Measurements from ENCODE around the gene STRN4. TPM values are rescaled to one million over a fixed set of nuclear protein-coding genes. Genes with fewer than 3 reads are reported as not detected.

The STRN4 gene
- total RNA-seq, 4 donors from 2014 or later, result 55.1 to 109 (median 81.8) TPM

DNA sequence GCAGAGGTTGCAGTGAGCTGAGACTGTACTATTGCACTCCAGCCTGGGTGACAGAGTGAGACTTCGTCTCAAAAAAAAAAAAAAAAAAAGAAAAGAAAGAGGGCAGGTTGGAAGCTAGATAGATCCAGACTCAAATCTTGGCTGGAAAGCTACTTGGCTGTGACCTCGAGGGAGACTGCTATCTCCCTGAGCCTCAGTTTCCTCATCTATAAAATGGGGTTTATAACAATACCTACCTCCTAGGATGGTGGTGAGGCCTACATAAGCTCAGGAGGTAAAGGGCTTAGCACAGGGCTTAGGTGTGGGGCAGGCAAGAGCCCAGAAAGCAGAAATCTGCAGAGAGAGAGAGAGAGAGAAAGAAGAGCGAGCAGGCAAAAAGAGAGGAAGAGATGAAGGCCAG lies 61.1 kb downstream of the STRN4 start:
- TF ChIP-seq, protein P1, sequence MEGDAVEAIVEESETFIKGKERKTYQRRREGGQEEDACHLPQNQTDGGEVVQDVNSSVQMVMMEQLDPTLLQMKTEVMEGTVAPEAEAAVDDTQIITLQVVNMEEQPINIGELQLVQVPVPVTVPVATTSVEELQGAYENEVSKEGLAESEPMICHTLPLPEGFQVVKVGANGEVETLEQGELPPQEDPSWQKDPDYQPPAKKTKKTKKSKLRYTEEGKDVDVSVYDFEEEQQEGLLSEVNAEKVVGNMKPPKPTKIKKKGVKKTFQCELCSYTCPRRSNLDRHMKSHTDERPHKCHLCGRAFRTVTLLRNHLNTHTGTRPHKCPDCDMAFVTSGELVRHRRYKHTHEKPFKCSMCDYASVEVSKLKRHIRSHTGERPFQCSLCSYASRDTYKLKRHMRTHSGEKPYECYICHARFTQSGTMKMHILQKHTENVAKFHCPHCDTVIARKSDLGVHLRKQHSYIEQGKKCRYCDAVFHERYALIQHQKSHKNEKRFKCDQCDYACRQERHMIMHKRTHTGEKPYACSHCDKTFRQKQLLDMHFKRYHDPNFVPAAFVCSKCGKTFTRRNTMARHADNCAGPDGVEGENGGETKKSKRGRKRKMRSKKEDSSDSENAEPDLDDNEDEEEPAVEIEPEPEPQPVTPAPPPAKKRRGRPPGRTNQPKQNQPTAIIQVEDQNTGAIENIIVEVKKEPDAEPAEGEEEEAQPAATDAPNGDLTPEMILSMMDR (IDR thresholded peaks at IDR 0.05), result no peak
- no peak for TF ChIP-seq POLR2A (IDR thresholded peaks at IDR 0.05)
- intact Hi-C loops (cut with DNase I; ENCODE audit: low total_unique reads), result no loop called here
- no peak overlapping the region for H3K27ac ChIP-seq
- H3K36me3 ChIP-seq, result no peaks in the 10 kb centered on the region
- no peaks in the 10 kb centered on the region for H3K27me3 ChIP-seq
- no peaks in the 10 kb centered on the region for H3K9me3 ChIP-seq
- DNase-seq, result no peak
- H3K4me3 ChIP-seq, result no peak overlapping the region
- H3K4me1 ChIP-seq, result no peaks in the 10 kb centered on the region

DNA sequence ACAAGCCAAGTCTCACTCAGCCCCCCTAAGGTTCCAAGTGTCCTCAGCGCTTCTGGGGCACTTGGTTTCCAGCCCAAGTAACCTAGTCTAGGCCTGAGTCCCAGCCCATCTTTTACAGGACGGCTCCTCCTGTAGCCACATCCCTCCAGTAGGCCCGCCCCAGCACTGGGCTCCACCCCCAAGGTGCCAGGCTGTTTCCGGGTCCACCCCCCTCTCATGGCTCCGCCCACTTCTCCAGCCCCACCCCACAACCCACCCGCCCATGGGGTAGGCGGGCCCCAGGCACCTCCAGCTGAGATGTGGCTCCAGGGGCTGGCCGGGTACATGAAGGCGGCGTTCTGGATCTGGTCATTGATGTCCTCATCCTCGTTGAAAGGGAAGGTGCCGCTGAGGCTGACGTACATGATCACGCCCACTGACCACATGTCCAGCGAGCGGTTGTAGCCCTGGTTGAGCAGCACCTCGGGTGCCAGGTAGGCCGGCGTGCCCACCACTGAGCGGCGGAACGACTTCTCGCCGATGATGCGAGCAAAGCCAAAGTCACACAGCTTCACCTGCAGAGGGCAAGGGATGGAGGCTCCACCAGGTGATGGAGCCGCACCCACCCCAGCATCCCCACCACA lies 68.0 kb downstream of the STRN4 start:
- H3K4me3 ChIP-seq, result no peak overlapping the region
- H3K27me3 ChIP-seq, result no peaks in the 10 kb centered on the region
- no peaks in the 10 kb centered on the region for H3K9me3 ChIP-seq
- no peaks in the 10 kb centered on the region for H3K4me1 ChIP-seq
- no peak overlapping the region for H3K27ac ChIP-seq
- intact Hi-C loops (cut with DNase I; ENCODE audit: low total_unique reads), result no loop called here
- TF ChIP-seq, protein P1 (IDR thresholded peaks at IDR 0.05), result no peak
- no peak for TF ChIP-seq POLR2A (IDR thresholded peaks at IDR 0.05)
- H3K36me3 ChIP-seq, result no peaks in the 10 kb centered on the region
- DNase-seq, result no peak

DNA sequence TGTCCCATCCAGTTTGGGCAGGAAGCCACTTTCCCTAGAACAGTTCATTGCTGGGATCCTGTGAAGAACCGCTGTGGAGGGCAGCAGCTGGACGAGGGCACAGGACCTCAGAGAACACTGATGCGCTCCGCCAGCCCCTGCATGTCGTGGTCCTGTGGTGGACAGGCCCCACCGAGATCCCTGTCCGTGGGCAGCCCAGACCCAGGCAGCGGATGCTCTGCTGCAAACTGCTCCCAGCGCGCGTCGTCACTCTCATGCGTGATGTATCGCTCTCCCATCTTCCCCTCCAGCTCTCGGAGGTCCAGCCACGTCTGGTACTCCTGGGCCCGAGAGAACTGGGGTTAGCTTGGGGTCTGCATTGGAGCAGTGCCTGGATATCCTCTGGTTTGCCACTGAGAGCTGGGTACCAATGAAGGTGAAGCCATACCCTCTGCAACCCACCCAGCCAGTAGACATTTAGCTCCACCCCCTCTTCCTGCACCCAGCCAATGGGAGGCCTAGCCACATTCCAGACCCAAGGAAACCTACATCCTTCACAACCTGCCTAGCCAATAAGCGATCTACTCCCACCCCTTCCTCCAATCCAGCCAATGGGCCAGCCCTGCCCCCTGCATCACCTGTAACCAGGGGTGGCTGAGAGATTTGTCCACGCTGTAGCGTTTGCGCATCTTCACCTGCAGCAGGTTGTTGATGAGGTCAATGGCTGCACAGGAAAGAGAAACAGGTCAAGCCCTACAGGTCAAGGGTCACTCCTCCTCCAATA lies 71.7 kb downstream of the STRN4 start:
- Histone ChIP-seq H3K27me3 (no peaks in the 10 kb centered on the region), H3K9me3 (no peaks in the 10 kb centered on the region), H3K4me1 (no peaks in the 10 kb centered on the region), H3K36me3 (no peaks in the 10 kb centered on the region), H3K4me3 (no peak overlapping the region), H3K27ac (no peak overlapping the region)
- TF ChIP-seq POLR2A (IDR thresholded peaks at IDR 0.05), result no peak
- TF ChIP-seq, protein P1 (IDR thresholded peaks at IDR 0.05), result no peak
- DNase-seq, result no peak
- intact Hi-C loops (cut with DNase I; ENCODE audit: low total_unique reads), result no loop called here

DNA sequence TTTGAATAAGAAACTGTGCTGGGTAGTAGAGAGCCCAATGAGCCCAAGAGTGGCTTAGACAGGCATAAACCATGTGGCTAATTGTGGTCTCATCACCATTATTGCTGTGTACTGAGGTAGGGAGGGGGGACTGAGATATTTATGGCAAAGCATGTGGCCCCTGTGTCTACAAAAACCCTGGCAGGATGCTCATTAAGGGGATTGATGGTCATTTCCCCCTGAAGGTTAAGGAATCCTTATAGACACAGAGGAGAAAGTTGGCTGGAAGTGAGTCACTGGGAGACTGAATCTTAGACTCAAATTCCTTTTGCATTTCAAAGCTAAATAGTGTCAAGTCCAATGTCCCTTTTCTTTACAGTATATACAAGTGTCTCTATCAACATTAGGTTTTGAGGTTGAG lies 75.4 kb downstream of the STRN4 start:
- H3K4me3 ChIP-seq, result no peak overlapping the region
- TF ChIP-seq POLR2A (IDR thresholded peaks at IDR 0.05), result no peak
- TF ChIP-seq, protein P1 (IDR thresholded peaks at IDR 0.05), result no peak
- no peaks in the 10 kb centered on the region for H3K36me3 ChIP-seq
- H3K27me3 ChIP-seq, result no peaks in the 10 kb centered on the region
- H3K27ac ChIP-seq, result no peak overlapping the region
- H3K4me1 ChIP-seq, result no peaks in the 10 kb centered on the region
- intact Hi-C loops (cut with DNase I; ENCODE audit: low total_unique reads), result no loop called here
- no peaks in the 10 kb centered on the region for H3K9me3 ChIP-seq
- DNase-seq, result no peak

MicroRNAs within 50 kb of the gene (microRNA counts, 767-probe panel; counts per million panel counts)
- microRNA hsa-miR-320e, result 3,692 to 5,109 counts per million in 2 donors

Small RNA genes within 50 kb of the gene (microRNA-seq; reads per million reads assigned to microRNA genes)
- 21.1 reads per million, percentile 31 among the genes with 10 or more reads in this experiment for gene MIR320E (ENCODE audit: borderline microRNAs expressed, borderline replicate concordance)

Small RNA genes within 50 kb of the gene (small RNA-seq; reads per million reads assigned to genes)
- gene MIR320E, result 0.48 reads per million
- gene RF00019, result not detected
- gene RN7SL364P, result not detected

Other genes starting within 250 kb of the STRN4 start
- 100 to 1,000 TPM in 3 of 4 donors, 10 to 100 TPM in 1; 83.8 to 225 (median 157) TPM for gene CALM3, start 145.1 kb downstream of the STRN4 start, total RNA-seq
- 1 to 10 TPM in 2 of 4 donors, under 1 TPM in 2; 0.51 to 6.1 (median 3.5) TPM for gene PTGIR, start 121.4 kb downstream of the STRN4 start, total RNA-seq
- not detected for gene GNG8, start 110.2 kb downstream of the STRN4 start, total RNA-seq
- 10 to 100 TPM in 3 of 4 donors, under 1 TPM in 1; 0.29 to 90.1 (median 30.3) TPM for gene DACT3, start 85.3 kb downstream of the STRN4 start, total RNA-seq
- 10 to 100 TPM; 30.8 to 85.7 (median 41.7) TPM for gene PRKD2, start 29.3 kb downstream of the STRN4 start, total RNA-seq
- gene FKRP, start 393 bp downstream of the STRN4 start, total RNA-seq, result 100 to 1,000 TPM in 1 of 4 donors, 10 to 100 TPM in 2, 1 to 10 TPM in 1; 7.4 to 154 (median 22.1) TPM
- 10 to 100 TPM; 13.8 to 78.0 (median 32.4) TPM for gene SLC1A5, start 42.1 kb upstream of the STRN4 start, total RNA-seq
- 10 to 100 TPM in 3 of 4 donors, 1 to 10 TPM in 1; 3.8 to 59.1 (median 45.1) TPM for gene AP2S1, start 104.4 kb upstream of the STRN4 start, total RNA-seq
- 10 to 100 TPM in 2 of 4 donors, 1 to 10 TPM in 2; 8.7 to 69.4 (median 30.9) TPM for gene ARHGAP35, start 114.5 kb upstream of the STRN4 start, total RNA-seq

Data from uterus (tissue), 4 donors.